NT2/D1 (cell line): Measurements from ENCODE around the gene FADD.

Experiments
- SUZ12 ChIP-seq: IDR thresholded peaks from 2 replicates; pipeline ENCODE4 v1.6.1; 2011; ENCODE audit not compliant: insufficient read length, insufficient read depth; ENCODE audit errors: extremely low read depth
- YY1 ChIP-seq: IDR thresholded peaks from 2 replicates; pipeline ENCODE4 v1.6.1; 2011; ENCODE audit not compliant: insufficient read length, insufficient read depth
- ZNF274 ChIP-seq: IDR thresholded peaks from 2 replicates; pipeline ENCODE4 v1.6.1; 2011; ENCODE audit warnings: mild to moderate bottlenecking, low read depth, low read length

GRCh38 chr11:70158757-70159389, 44.2 kb upstream of the FADD start:
- TF ChIP-seq YY1 (no peak), SUZ12 (no peak), ZNF274 (no peak)
